Karpas-422 (cell line): ENCODE measurements around the gene DCP2. TPM values are rescaled to one million over a fixed set of nuclear protein-coding genes. Genes with fewer than 3 reads are reported as not detected.

Experiments used
- DNase-seq: peaks from one replicate; pipeline ENCODE4 v3.0.0-alpha.2; 2015
- H2AFZ ChIP-seq: fragments of 200-600 bp; sonication (generic); 2 replicates; pipeline ENCODE4 v1.6.1; 2014; ENCODE audit warnings: antibody characterized with exemption, low read length, mixed read lengths
- H3K27ac ChIP-seq: fragments of 200-600 bp; sonication (generic); 2 replicates; pipeline ENCODE4 v1.5.1; 2014; ENCODE audit warnings: mild to moderate bottlenecking, low read length, moderate library complexity
- H3K27me3 ChIP-seq: fragments of 200-600 bp; sonication (generic); 2 replicates; pipeline ENCODE4 v1.6.1; 2014; ENCODE audit warnings: low read length, mixed read lengths
- H3K36me3 ChIP-seq: fragments of 200-600 bp; sonication (generic); 2 replicates; pipeline ENCODE4 v1.6.1; 2014; ENCODE audit warnings: low read length, mixed read lengths; ENCODE audit not compliant: insufficient read depth
- H3K4me1 ChIP-seq: fragments of 200-600 bp; sonication (generic); 2 replicates; pipeline ENCODE4 v1.6.1; 2014; ENCODE audit warnings: mild to moderate bottlenecking, low read length, mixed read lengths
- H3K4me2 ChIP-seq: fragments of 200-600 bp; sonication (generic); 2 replicates; pipeline ENCODE4 v1.6.1; 2014; ENCODE audit warnings: low read length, low read depth, mild to moderate bottlenecking; ENCODE audit not compliant: poor library complexity, severe bottlenecking
- H3K4me3 ChIP-seq: fragments of 200-600 bp; sonication (generic); 2 replicates; pipeline ENCODE4 v1.5.1; 2014; ENCODE audit warnings: mild to moderate bottlenecking, antibody characterized with exemption, low read length, mixed read lengths
- H3K79me2 ChIP-seq: fragments of 200-600 bp; sonication (generic); 2 replicates; pipeline ENCODE4 v1.6.1; 2014; ENCODE audit warnings: mild to moderate bottlenecking, low read length, mixed read lengths
- H3K9ac ChIP-seq: fragments of 200-600 bp; sonication (generic); 2 replicates; pipeline ENCODE4 v1.6.0; 2014; ENCODE audit warnings: low read length
- H3K9me2 ChIP-seq: fragments of 200-600 bp; sonication (generic), shearing (Covaris generic); replicated peaks from 2 replicates; pipeline ENCODE4 v1.6.0; 2014; ENCODE audit warnings: mild to moderate bottlenecking, low read length, moderate library complexity; ENCODE audit not compliant: insufficient read depth
- H3K9me3 ChIP-seq: fragments of 300-700, 200-600 bp; sonication (generic); 2 replicates; pipeline ENCODE4 v1.6.1; 2014; ENCODE audit warnings: low read length, mixed read lengths
- H4K20me1 ChIP-seq: fragments of 200-600 bp; sonication (generic); 2 replicates; pipeline ENCODE4 v1.6.1; 2014; ENCODE audit warnings: mild to moderate bottlenecking, antibody characterized with exemption, low read length, low read depth; ENCODE audit not compliant: insufficient read depth
- total RNA-seq: library from RNA; depleted of rRNA; stranded (reverse); fragments of >200 nt; shearing (Covaris generic); gene quantifications from 2 replicates; pipeline ENCODE4 v1.2.3, GENCODE V29; 2014; ENCODE audit warnings: low replicate concordance

The DCP2 gene
- total RNA-seq, 1 experiment from 2014 or later: 74.2 TPM

- DNase-seq: peak; percentile 89
- Histone ChIP-seq H3K27me3 (no peaks in the 10 kb centered on the region), H3K4me3 (no peak overlapping the region), H2AFZ (no peak overlapping the region), H3K9ac (no peak overlapping the region), H3K27ac (peak overlapping the region; percentile 1; the same call in 1 of the 2 replicates), H3K9me2 (no peaks in the 10 kb centered on the region), H4K20me1 (no peaks in the 10 kb centered on the region), H3K36me3 (peaks cover 33% of the 10 kb centered on the region), H3K4me2 (no peak overlapping the region), H3K4me1 (peaks cover 7% of the 10 kb centered on the region), H3K9me3 (no peaks in the 10 kb centered on the region), H3K79me2 (peaks cover 67% of the 10 kb centered on the region)
Observed at GRCh38 chr5:112995764-112996618, 19.4 kb downstream of the DCP2 start.

GRCh38 chr5:112996830-112997374 lies 20.3 kb downstream of the DCP2 start:
- no peaks in the 10 kb centered on the region for H3K27me3 ChIP-seq
- peaks cover 7% of the 10 kb centered on the region for H3K4me1 ChIP-seq
- H3K9ac ChIP-seq: no peak overlapping the region
- no peaks in the 10 kb centered on the region for H3K9me3 ChIP-seq
- peak overlapping the region; percentile 1; the same call in 1 of the 2 replicates for H3K27ac ChIP-seq
- H2AFZ ChIP-seq: no peak overlapping the region
- H3K4me3 ChIP-seq: no peak overlapping the region
- no peak for DNase-seq
- H4K20me1 ChIP-seq: no peaks in the 10 kb centered on the region
- H3K79me2 ChIP-seq: peaks cover 62% of the 10 kb centered on the region
- no peak overlapping the region for H3K4me2 ChIP-seq
- peaks cover 38% of the 10 kb centered on the region for H3K36me3 ChIP-seq
- no peaks in the 10 kb centered on the region for H3K9me2 ChIP-seq

DNA sequence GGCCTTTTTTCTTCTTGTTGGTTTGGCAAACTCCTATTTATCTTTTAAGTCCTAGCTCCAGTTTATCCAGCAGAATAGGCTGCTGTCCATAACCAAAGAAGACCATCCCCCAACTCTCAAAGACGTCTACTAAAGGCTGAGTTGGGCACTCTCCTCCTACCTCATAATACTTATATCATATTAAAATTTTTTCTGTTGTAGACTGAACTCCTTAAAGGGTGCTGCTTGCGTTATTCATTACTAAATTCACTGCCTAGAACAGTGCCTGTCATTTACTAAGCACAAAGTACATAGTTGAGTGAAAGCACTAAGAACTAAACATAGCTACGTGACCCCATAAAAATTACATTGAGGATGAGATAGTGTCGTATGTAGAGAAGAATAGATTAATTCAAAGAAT lies 21.7 kb downstream of the DCP2 start:
- Histone ChIP-seq H3K79me2 (peaks cover 49% of the 10 kb centered on the region), H3K9me2 (no peaks in the 10 kb centered on the region), H3K9ac (no peak overlapping the region), H4K20me1 (no peaks in the 10 kb centered on the region), H3K27me3 (no peaks in the 10 kb centered on the region), H2AFZ (no peak overlapping the region), H3K4me1 (peaks cover 7% of the 10 kb centered on the region), H3K4me3 (no peak overlapping the region), H3K27ac (no peak overlapping the region), H3K36me3 (peaks cover 36% of the 10 kb centered on the region), H3K4me2 (no peak overlapping the region), H3K9me3 (no peaks in the 10 kb centered on the region)
- no peak for DNase-seq

DNA sequence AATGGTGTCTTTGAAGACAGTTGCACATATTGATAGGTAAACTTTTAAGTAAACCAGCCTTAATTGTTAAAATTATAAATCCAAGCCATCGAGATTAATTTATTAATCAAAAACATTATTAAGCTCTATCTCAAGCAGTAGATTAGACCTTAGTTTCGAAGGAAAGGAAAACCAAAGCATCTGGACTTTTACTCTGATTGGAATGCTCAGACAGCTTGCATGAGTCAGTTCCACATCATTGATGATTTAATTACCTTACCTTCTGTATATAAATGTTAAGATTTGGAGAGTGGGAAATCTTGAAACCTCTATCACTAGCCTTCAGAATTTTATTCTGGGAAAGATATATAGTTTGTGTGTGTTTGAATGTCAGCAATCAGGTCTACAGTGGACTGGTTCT lies 23.9 kb downstream of the DCP2 start:
- H3K4me1 ChIP-seq: peaks cover 7% of the 10 kb centered on the region
- no peak overlapping the region for H3K27ac ChIP-seq
- H2AFZ ChIP-seq: no peak overlapping the region
- peaks cover 48% of the 10 kb centered on the region for H3K36me3 ChIP-seq
- no peaks in the 10 kb centered on the region for H3K9me2 ChIP-seq
- no peak for DNase-seq
- no peak overlapping the region for H3K4me2 ChIP-seq
- H3K4me3 ChIP-seq: no peak overlapping the region
- H3K9me3 ChIP-seq: no peaks in the 10 kb centered on the region
- no peaks in the 10 kb centered on the region for H3K27me3 ChIP-seq
- no peak overlapping the region for H3K9ac ChIP-seq
- no peaks in the 10 kb centered on the region for H4K20me1 ChIP-seq
- peaks cover 57% of the 10 kb centered on the region for H3K79me2 ChIP-seq

GRCh38 chr5:113002423-113002822 lies 25.8 kb downstream of the DCP2 start:
- H3K9me2 ChIP-seq: no peaks in the 10 kb centered on the region

GRCh38 chr5:113003763-113004162 lies 27.2 kb downstream of the DCP2 start:
- H4K20me1 ChIP-seq: no peaks in the 10 kb centered on the region
- H3K4me1 ChIP-seq: no peaks in the 10 kb centered on the region
- H3K79me2 ChIP-seq: peaks cover 35% of the 10 kb centered on the region
- H3K9ac ChIP-seq: no peak overlapping the region
- no peak overlapping the region for H2AFZ ChIP-seq
- no peak overlapping the region for H3K4me3 ChIP-seq
- H3K4me2 ChIP-seq: no peak overlapping the region
- DNase-seq: no peak
- no peak overlapping the region for H3K27ac ChIP-seq
- no peaks in the 10 kb centered on the region for H3K9me2 ChIP-seq
- no peaks in the 10 kb centered on the region for H3K9me3 ChIP-seq
- H3K27me3 ChIP-seq: no peaks in the 10 kb centered on the region
- H3K36me3 ChIP-seq: peaks cover 43% of the 10 kb centered on the region; the same call in 1 of the 2 replicates

More at GRCh38 chr5:113002423-113002822, 25.8 kb downstream of the DCP2 start:
- H3K79me2 ChIP-seq: peaks cover 45% of the 10 kb centered on the region
- H3K4me2 ChIP-seq: no peak overlapping the region
- H3K9me3 ChIP-seq: no peaks in the 10 kb centered on the region
- H3K4me3 ChIP-seq: no peak overlapping the region
- no peaks in the 10 kb centered on the region for H3K4me1 ChIP-seq
- H3K27me3 ChIP-seq: no peaks in the 10 kb centered on the region
- DNase-seq: no peak
- H2AFZ ChIP-seq: no peak overlapping the region
- no peaks in the 10 kb centered on the region for H4K20me1 ChIP-seq
- H3K36me3 ChIP-seq: peaks cover 42% of the 10 kb centered on the region; the same call in 1 of the 2 replicates
- H3K9ac ChIP-seq: no peak overlapping the region
- H3K27ac ChIP-seq: no peak overlapping the region

GRCh38 chr5:113005454-113005853 lies 28.9 kb downstream of the DCP2 start:
- no peaks in the 10 kb centered on the region for H3K9me2 ChIP-seq
- no peak for DNase-seq
- no peak overlapping the region for H3K4me2 ChIP-seq
- H3K36me3 ChIP-seq: peaks cover 51% of the 10 kb centered on the region
- H3K27ac ChIP-seq: no peak overlapping the region
- H2AFZ ChIP-seq: no peak overlapping the region
- H3K27me3 ChIP-seq: no peaks in the 10 kb centered on the region
- H3K4me1 ChIP-seq: no peaks in the 10 kb centered on the region
- H3K4me3 ChIP-seq: no peak overlapping the region
- H3K79me2 ChIP-seq: peaks cover 32% of the 10 kb centered on the region
- H3K9ac ChIP-seq: no peak overlapping the region
- H3K9me3 ChIP-seq: no peaks in the 10 kb centered on the region
- H4K20me1 ChIP-seq: no peaks in the 10 kb centered on the region

- Histone ChIP-seq H4K20me1 (no peaks in the 10 kb centered on the region), H3K4me3 (no peak overlapping the region), H3K36me3 (peaks cover 51% of the 10 kb centered on the region), H3K4me2 (no peak overlapping the region), H3K79me2 (peaks cover 48% of the 10 kb centered on the region), H3K9me3 (no peaks in the 10 kb centered on the region), H2AFZ (no peak overlapping the region), H3K4me1 (peaks cover 28% of the 10 kb centered on the region), H3K9ac (no peak overlapping the region), H3K27ac (no peak overlapping the region), H3K27me3 (no peaks in the 10 kb centered on the region), H3K9me2 (no peaks in the 10 kb centered on the region)
- DNase-seq: no peak
Observed at GRCh38 chr5:113017881-113018635, 41.5 kb downstream of the DCP2 start.
